ENCODE measurements around the gene MARF1. TPM values are rescaled to one million over a fixed set of nuclear protein-coding genes. Genes with fewer than 3 reads are reported as not detected.

MARF1 gene
- polyA plus RNA-seq, 1 donor (not counting 4 experiments of a cell fraction or from before 2014, with no cell fraction given) = 12.5 TPM

DNA sequence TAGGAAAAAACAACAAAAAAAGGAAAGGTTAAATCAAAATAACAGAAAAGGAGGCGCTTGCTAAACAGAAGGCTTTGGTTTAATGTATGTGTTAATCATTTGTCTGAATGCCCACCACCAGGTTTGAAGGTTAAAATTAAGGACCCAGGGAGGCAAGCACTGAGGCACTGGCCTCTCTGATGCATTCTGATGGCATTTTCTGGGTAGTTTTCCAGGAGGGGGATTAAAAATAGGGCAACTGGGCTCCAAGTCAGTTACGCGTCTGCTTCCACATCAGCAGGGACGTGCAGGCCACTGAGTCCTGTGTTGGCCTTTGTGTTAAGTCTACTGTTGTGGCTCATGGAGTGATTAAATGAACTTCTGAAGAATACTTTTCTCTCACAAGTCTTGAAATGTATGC lies 26.9 kb downstream of the MARF1 start:
- Histone ChIP-seq H3K27me3 (ENCODE audit: control insufficient read depth, extremely low read depth, insufficient read depth, low read length) (no peaks in the 10 kb centered on the region), H3K27ac (ENCODE audit: control insufficient read depth, insufficient read depth, low read length) (no peak overlapping the region), H4K20me1 (ENCODE audit: control insufficient read depth, extremely low read depth, insufficient read depth, low read length) (no peaks in the 10 kb centered on the region), H3K36me3 (ENCODE audit: control insufficient read depth in 2 of 2, extremely low read depth in 1 of 2, insufficient read depth in 2 of 2, low read length in 2 of 2) (peaks cover 25 to 30% of the 10 kb centered on the region in 2 experiments), H2AFZ (ENCODE audit: control insufficient read depth, low read length) (no peak overlapping the region), H3K79me2 (ENCODE audit: control insufficient read depth, insufficient read depth, low read length) (no peaks in the 10 kb centered on the region), H3K9me1 (ENCODE audit: control insufficient read depth, extremely low read depth, insufficient read depth, low read length) (no peaks in the 10 kb centered on the region), H3K4me1 (ENCODE audit: control insufficient read depth, extremely low read depth, insufficient read depth, low read length) (peaks cover 7% of the 10 kb centered on the region), H3K9ac (ENCODE audit: control insufficient read depth, extremely low read depth, insufficient read depth, low read length) (no peak overlapping the region), H3K4me2 (ENCODE audit: control insufficient read depth, extremely low read depth, insufficient read depth, low read depth, low read length) (no peak overlapping the region), H3K4me3 (ENCODE audit: control insufficient read depth in 2 of 3, extremely low read depth in 1 of 3, insufficient read depth in 2 of 3, low read depth in 1 of 3, low read length in 3 of 3) (no peak overlapping the region), H3K9me3 (ENCODE audit: control insufficient read depth, low read depth, low read length) (no peaks in the 10 kb centered on the region)
- dilution Hi-C loops (cut with MboI; ENCODE audit: extremely low pct_ligation_motif_present, low sequenced_read_pairs) = no loop called here
- TF ChIP-seq EZH2 (IDR thresholded peaks at IDR 0.05; ENCODE audit: low read length) = no peak
- TF ChIP-seq, protein P1, sequence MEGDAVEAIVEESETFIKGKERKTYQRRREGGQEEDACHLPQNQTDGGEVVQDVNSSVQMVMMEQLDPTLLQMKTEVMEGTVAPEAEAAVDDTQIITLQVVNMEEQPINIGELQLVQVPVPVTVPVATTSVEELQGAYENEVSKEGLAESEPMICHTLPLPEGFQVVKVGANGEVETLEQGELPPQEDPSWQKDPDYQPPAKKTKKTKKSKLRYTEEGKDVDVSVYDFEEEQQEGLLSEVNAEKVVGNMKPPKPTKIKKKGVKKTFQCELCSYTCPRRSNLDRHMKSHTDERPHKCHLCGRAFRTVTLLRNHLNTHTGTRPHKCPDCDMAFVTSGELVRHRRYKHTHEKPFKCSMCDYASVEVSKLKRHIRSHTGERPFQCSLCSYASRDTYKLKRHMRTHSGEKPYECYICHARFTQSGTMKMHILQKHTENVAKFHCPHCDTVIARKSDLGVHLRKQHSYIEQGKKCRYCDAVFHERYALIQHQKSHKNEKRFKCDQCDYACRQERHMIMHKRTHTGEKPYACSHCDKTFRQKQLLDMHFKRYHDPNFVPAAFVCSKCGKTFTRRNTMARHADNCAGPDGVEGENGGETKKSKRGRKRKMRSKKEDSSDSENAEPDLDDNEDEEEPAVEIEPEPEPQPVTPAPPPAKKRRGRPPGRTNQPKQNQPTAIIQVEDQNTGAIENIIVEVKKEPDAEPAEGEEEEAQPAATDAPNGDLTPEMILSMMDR (optimal IDR thresholded peaks at IDR 0.05 in 1 of 3, IDR thresholded peaks at IDR 0.05 in 1 of 3, conservative IDR thresholded peaks at IDR 0.05 in 1 of 3; ENCODE audit: extremely low read depth in 1 of 3, insufficient read depth in 2 of 3, low read length in 3 of 3) = no peak
- FAIRE-seq (no peak), DNase-seq (ENCODE audit: low read depth, low spot score) (no peak)

DNA sequence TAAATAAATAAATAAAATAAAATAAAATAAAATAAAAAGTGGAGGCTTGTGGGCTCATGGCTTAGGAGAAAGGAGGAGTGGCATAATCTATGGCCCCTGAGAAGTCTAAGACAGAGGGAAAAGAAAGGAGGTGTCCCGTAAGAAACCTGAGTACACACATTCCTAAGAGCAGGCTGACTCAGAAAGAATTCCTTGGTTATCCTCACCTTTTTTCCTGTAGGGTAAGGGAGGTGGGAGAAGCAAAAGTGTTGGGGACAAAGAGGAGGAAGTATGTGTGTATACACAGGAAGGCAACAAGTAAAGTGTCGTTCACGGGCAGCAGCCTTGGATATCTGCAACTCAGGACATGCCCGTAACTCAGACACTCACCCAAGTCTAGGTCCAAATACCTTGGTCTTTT lies 29.3 kb downstream of the MARF1 start:
- H2AFZ ChIP-seq (ENCODE audit: control insufficient read depth, low read length) = no peak overlapping the region
- peak overlapping the region; percentile 39 for H3K4me2 ChIP-seq (ENCODE audit: control insufficient read depth, extremely low read depth, insufficient read depth, low read depth, low read length)
- H3K4me1 ChIP-seq (ENCODE audit: control insufficient read depth, extremely low read depth, insufficient read depth, low read length) = peaks cover 7% of the 10 kb centered on the region
- peaks cover 21 to 33% of the 10 kb centered on the region in 2 experiments for H3K36me3 ChIP-seq (ENCODE audit: control insufficient read depth in 2 of 2, extremely low read depth in 1 of 2, insufficient read depth in 2 of 2, low read length in 2 of 2)
- H4K20me1 ChIP-seq (ENCODE audit: control insufficient read depth, extremely low read depth, insufficient read depth, low read length) = no peaks in the 10 kb centered on the region
- FAIRE-seq = peak; percentile 75
- no peak for TF ChIP-seq EZH2 (IDR thresholded peaks at IDR 0.05; ENCODE audit: low read length)
- TF ChIP-seq, protein P1 (optimal IDR thresholded peaks at IDR 0.05 in 1 of 3, IDR thresholded peaks at IDR 0.05 in 1 of 3, conservative IDR thresholded peaks at IDR 0.05 in 1 of 3; ENCODE audit: extremely low read depth in 1 of 3, insufficient read depth in 2 of 3, low read length in 3 of 3) = no peak
- H3K27ac ChIP-seq (ENCODE audit: control insufficient read depth, insufficient read depth, low read length) = peak overlapping the region; percentile 5
- H3K79me2 ChIP-seq (ENCODE audit: control insufficient read depth, insufficient read depth, low read length) = no peaks in the 10 kb centered on the region
- no peak for DNase-seq (ENCODE audit: low read depth, low spot score)
- dilution Hi-C loops (cut with MboI; ENCODE audit: extremely low pct_ligation_motif_present, low sequenced_read_pairs) = no loop called here
- H3K9me3 ChIP-seq (ENCODE audit: control insufficient read depth, low read depth, low read length) = no peaks in the 10 kb centered on the region
- no peak overlapping the region for H3K4me3 ChIP-seq (ENCODE audit: control insufficient read depth in 2 of 3, extremely low read depth in 1 of 3, insufficient read depth in 2 of 3, low read depth in 1 of 3, low read length in 3 of 3)
- no peaks in the 10 kb centered on the region for H3K9me1 ChIP-seq (ENCODE audit: control insufficient read depth, extremely low read depth, insufficient read depth, low read length)
- no peaks in the 10 kb centered on the region for H3K27me3 ChIP-seq (ENCODE audit: control insufficient read depth, extremely low read depth, insufficient read depth, low read length)
- peak overlapping the region; percentile 0 for H3K9ac ChIP-seq (ENCODE audit: control insufficient read depth, extremely low read depth, insufficient read depth, low read length)
